Liver (tissue), 9 donors: ENCODE measurements around the gene SDK2. TPM values are rescaled to one million over a fixed set of nuclear protein-coding genes. Genes with fewer than 3 reads are reported as not detected.

Source experiments
- DNase-seq: peaks from one replicate; pipeline ENCODE4 v3.0.0-alpha.2; 2017; ENCODE audit warnings: low spot score
- H3K27ac ChIP-seq, 2 donors: one replicate each; pipeline ENCODE4 v1.7.0; 2013; ENCODE audit warnings: inconsistent platforms in 2 of 2, low read length in 2 of 2, control low read depth in 1 of 2, low read depth in 1 of 2, mild to moderate bottlenecking in 1 of 2
- H3K27me3 ChIP-seq, 4 donors: one replicate each; pipeline versions ENCODE4 v1.6.1 to v1.7.0; 2013; ENCODE audit warnings: low read length in 3 of 4, inconsistent platforms in 1 of 4, mild to moderate bottlenecking in 1 of 4, moderate library complexity in 1 of 4; ENCODE audit not compliant: control insufficient read depth in 4 of 4, insufficient read depth in 4 of 4
- H3K36me3 ChIP-seq, 4 donors: one replicate each; pipeline versions ENCODE4 v1.6.1 to v1.7.0; 2013; ENCODE audit warnings: low read length in 3 of 4, mild to moderate bottlenecking in 3 of 4, low read depth in 1 of 4, moderate library complexity in 1 of 4; ENCODE audit not compliant: control insufficient read depth in 4 of 4, insufficient read depth in 3 of 4
- H3K4me1 ChIP-seq, 4 donors: one replicate each; pipeline versions ENCODE4 v1.6.1 to v1.7.0; 2013; ENCODE audit warnings: low read length in 3 of 4, mild to moderate bottlenecking in 3 of 4, moderate library complexity in 1 of 4; ENCODE audit not compliant: control insufficient read depth in 4 of 4, insufficient read depth in 4 of 4
- H3K4me3 ChIP-seq, 3 donors: one replicate each; pipeline versions ENCODE4 v1.6.1 to v1.7.0; 2013; ENCODE audit warnings: low read length in 3 of 3, control low read depth in 1 of 3, low read depth in 1 of 3, mild to moderate bottlenecking in 1 of 3
- H3K9ac ChIP-seq, 2 donors: one replicate each; pipeline ENCODE4 v1.7.0; 2013; ENCODE audit warnings: low read length in 2 of 2, mild to moderate bottlenecking in 2 of 2, moderate library complexity in 2 of 2, control low read depth in 1 of 2, low read depth in 1 of 2
- H3K9me3 ChIP-seq, 4 donors: one replicate each; pipeline versions ENCODE4 v1.6.1 to v1.7.0; 2013; ENCODE audit warnings: low read length in 3 of 4; ENCODE audit not compliant: control insufficient read depth in 4 of 4
- ATF3 ChIP-seq: IDR thresholded peaks from 2 replicates; pipeline ENCODE4 v1.6.1; 2016; ENCODE audit warnings: antibody characterized with exemption
- EGR1 ChIP-seq, 2 donors: IDR thresholded peaks; 2 replicates each; pipeline ENCODE4 v1.6.1; 2016 to 2018; ENCODE audit warnings: antibody characterized with exemption in 2 of 2, low read depth in 2 of 2
- FOXA1 ChIP-seq: IDR thresholded peaks from 2 replicates; pipeline ENCODE4 v1.6.1; 2016; ENCODE audit warnings: antibody characterized with exemption
- FOXA2 ChIP-seq: IDR thresholded peaks from 2 replicates; pipeline ENCODE4 v1.6.1; 2016; ENCODE audit warnings: antibody characterized with exemption
- GABPA ChIP-seq, 2 donors: IDR thresholded peaks in 1 of 2; conservative IDR thresholded peaks in 1 of 2; 2 replicates each; pipeline ENCODE4 v1.6.1; 2016; ENCODE audit warnings: antibody characterized with exemption in 2 of 2, mild to moderate bottlenecking in 1 of 2, moderate library complexity in 1 of 2
- HNF4A ChIP-seq, 2 donors: conservative IDR thresholded peaks; 2 replicates each; pipeline ENCODE4 v1.6.1; 2016; ENCODE audit warnings: antibody characterized with exemption in 2 of 2, mild to moderate bottlenecking in 2 of 2
- HNF4G ChIP-seq: IDR thresholded peaks from 2 replicates; pipeline ENCODE4 v1.6.1; 2016; ENCODE audit warnings: antibody characterized with exemption
- JUND ChIP-seq, 2 donors: IDR thresholded peaks; 2 replicates each; pipeline ENCODE4 v1.6.1; 2016; ENCODE audit warnings: antibody characterized with exemption in 2 of 2
- MAX ChIP-seq: IDR thresholded peaks from 2 replicates; pipeline ENCODE4 v1.6.1; 2016; ENCODE audit warnings: antibody characterized with exemption
- NR2F2 ChIP-seq: IDR thresholded peaks from 2 replicates; pipeline ENCODE4 v1.6.1; 2016; ENCODE audit warnings: antibody characterized with exemption
- RAD21 ChIP-seq, 2 donors: IDR thresholded peaks; 2 replicates each; pipeline ENCODE4 v1.6.1; 2016; ENCODE audit warnings: antibody characterized with exemption in 2 of 2, mild to moderate bottlenecking in 2 of 2
- RXRA ChIP-seq, 2 donors: IDR thresholded peaks; 2 replicates each; pipeline ENCODE4 v1.6.1; 2017 to 2018; ENCODE audit warnings: antibody characterized with exemption in 2 of 2, mild to moderate bottlenecking in 1 of 2
- SP1 ChIP-seq: IDR thresholded peaks from 2 replicates; pipeline ENCODE4 v1.6.1; 2018; ENCODE audit warnings: antibody characterized with exemption, mild to moderate bottlenecking
- TAF1 ChIP-seq: conservative IDR thresholded peaks from 2 replicates; pipeline ENCODE4 v1.6.1; 2016; ENCODE audit warnings: antibody characterized with exemption, mild to moderate bottlenecking
- YY1 ChIP-seq: IDR thresholded peaks from 2 replicates; pipeline ENCODE4 v1.6.1; 2016; ENCODE audit warnings: antibody characterized with exemption, mild to moderate bottlenecking
- WGBS: extraction: QIAGEN DNeasy Blood & Tissue Kit; methylation state at CpG from one replicate; pipeline ENCODE4 v1.1.7; 2013; 5-methylcytosine and 5-hydroxymethylcytosine counted together
- polyA plus RNA-seq, 2 donors: library from polyadenylated mRNA; stranded (reverse) in 1 of 2; unstranded in 1 of 2; fragments of 200-250 nt in 1 of 2; fragments of >200 nt in 1 of 2; fragmentation: Nextera tagmentation in 1 of 2; extraction: Ambion mirVana in 1 of 2; gene quantifications; one replicate each; pipeline versions ENCODE4 v1.2.1 to v1.2.3, GENCODE V29; 2013 to 2015
- total RNA-seq, 2 donors: library from RNA; depleted of rRNA; stranded (reverse); fragments of >200 nt; gene quantifications; one replicate each; pipeline ENCODE4 v1.2.3, GENCODE V29; 2014
- TF ChIP-seq, protein P1 (sequence below): IDR thresholded peaks from 2 replicates; pipeline ENCODE4 v1.6.1; 2016; ENCODE audit warnings: antibody characterized with exemption
- donor health status: healthy.
- donor health status: healthy.
- donor health status: healthy.
- donor health status: healthy.
- donor health status: healthy.

The SDK2 gene
- total and polyA plus RNA-seq, 4 donors, result 0.05 to 0.42 (median 0.10) TPM

- Histone ChIP-seq H3K9me3 (peaks cover 0 to under 1% (median 0%) of the 10 kb centered on the region in 4 donors), H3K4me3 (no peak overlapping the region), H3K27ac (no peak overlapping the region), H3K4me1 (no peaks in the 10 kb centered on the region), H3K9ac (no peak overlapping the region), H3K36me3 (no peaks in the 10 kb centered on the region), H3K27me3 (no peaks in the 10 kb centered on the region)
- 73% methylated on average over 9 of the region's 9 CpGs for WGBS
- TF ChIP-seq EGR1 (IDR thresholded peaks at IDR 0.05; ENCODE audit: low read depth in 2 of 2) (no peak), FOXA1 (no peak), HNF4A (conservative IDR thresholded peaks at IDR 0.05) (no peak), RAD21 (IDR thresholded peaks at IDR 0.05) (no peak), YY1 (no peak)
- TF ChIP-seq, protein P1, sequence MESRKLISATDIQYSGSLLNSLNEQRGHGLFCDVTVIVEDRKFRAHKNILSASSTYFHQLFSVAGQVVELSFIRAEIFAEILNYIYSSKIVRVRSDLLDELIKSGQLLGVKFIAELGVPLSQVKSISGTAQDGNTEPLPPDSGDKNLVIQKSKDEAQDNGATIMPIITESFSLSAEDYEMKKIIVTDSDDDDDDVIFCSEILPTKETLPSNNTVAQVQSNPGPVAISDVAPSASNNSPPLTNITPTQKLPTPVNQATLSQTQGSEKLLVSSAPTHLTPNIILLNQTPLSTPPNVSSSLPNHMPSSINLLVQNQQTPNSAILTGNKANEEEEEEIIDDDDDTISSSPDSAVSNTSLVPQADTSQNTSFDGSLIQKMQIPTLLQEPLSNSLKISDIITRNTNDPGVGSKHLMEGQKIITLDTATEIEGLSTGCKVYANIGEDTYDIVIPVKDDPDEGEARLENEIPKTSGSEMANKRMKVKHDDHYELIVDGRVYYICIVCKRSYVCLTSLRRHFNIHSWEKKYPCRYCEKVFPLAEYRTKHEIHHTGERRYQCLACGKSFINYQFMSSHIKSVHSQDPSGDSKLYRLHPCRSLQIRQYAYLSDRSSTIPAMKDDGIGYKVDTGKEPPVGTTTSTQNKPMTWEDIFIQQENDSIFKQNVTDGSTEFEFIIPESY, result no peak
- no peak for DNase-seq
Measured at GRCh38 chr17:73465130-73465952, 178.9 kb downstream of the SDK2 start.

GRCh38 chr17:73464447-73464846 is 179.8 kb downstream of the SDK2 start:
- Histone ChIP-seq H3K4me1 (no peaks in the 10 kb centered on the region), H3K9me3 (peaks cover 3 to 8% (median 6%) of the 10 kb centered on the region in 4 donors), H3K9ac (no peak overlapping the region), H3K27ac (no peak overlapping the region), H3K27me3 (no peaks in the 10 kb centered on the region), H3K4me3 (no peak overlapping the region), H3K36me3 (no peaks in the 10 kb centered on the region)
- TF ChIP-seq JUND (IDR thresholded peaks at IDR 0.05) (no peak), MAX (no peak), HNF4G (no peak), NR2F2 (no peak), GABPA (IDR thresholded peaks at IDR 0.05 in 1 of 2, conservative IDR thresholded peaks at IDR 0.05 in 1 of 2) (no peak), TAF1 (no peak), EGR1 (IDR thresholded peaks at IDR 0.05; ENCODE audit: low read depth in 2 of 2) (no peak), FOXA2 (no peak), RXRA (IDR thresholded peaks at IDR 0.05) (no peak), RAD21 (IDR thresholded peaks at IDR 0.05) (no peak), HNF4A (conservative IDR thresholded peaks at IDR 0.05) (no peak), SP1 (no peak), ATF3 (no peak)
- TF ChIP-seq, protein P1, result no peak
- 90% methylated on average over 4 of the region's 4 CpGs for WGBS
- DNase-seq, result no peak
